K562 (cell line): Measurements from ENCODE around the gene PPP6R1. TPM values are rescaled to one million over a fixed set of nuclear protein-coding genes. Genes with fewer than 3 reads are reported as not detected.

Source experiments
- ATF1 ChIP-seq, 2 experiments: fragments of 450-650 bp in 1 of 2; IDR thresholded peaks; 2 replicates each; pipeline ENCODE4 v1.6.1; 2016; ENCODE audit warnings: missing compliant biosample characterization in 1 of 2, missing genetic modification characterization in 1 of 2
- CXXC5 ChIP-seq: fragments of 250-450 bp; sonication (Bioruptor Pico); IDR thresholded peaks from 2 replicates; pipeline ENCODE4 v1.8.0; 2022; ENCODE audit warnings: inconsistent platforms, mild to moderate bottlenecking, moderate library complexity
- GABPB2 ChIP-seq: fragments of 250-450 bp; sonication (Bioruptor Pico); conservative IDR thresholded peaks from 2 replicates; pipeline ENCODE4 v1.5.1; 2021; ENCODE audit warnings: mild to moderate bottlenecking
- NRF1 ChIP-seq, 2 experiments: fragments of 450-650 bp; IDR thresholded peaks in 1 of 2; conservative IDR thresholded peaks in 1 of 2; 2 replicates each; pipeline ENCODE4 v1.6.1; 2014; ENCODE audit warnings: mild to moderate bottlenecking in 2 of 2
- PHF21A ChIP-seq: fragments of 450-650 bp; IDR thresholded peaks from 2 replicates; pipeline ENCODE4 v1.6.1; 2017; ENCODE audit warnings: low read depth, borderline replicate concordance
- PTBP1 ChIP-seq: fragments of 200-400 bp; formaldehyde crosslinking; IDR thresholded peaks from 2 replicates; pipeline ENCODE4 v1.6.1; 2017; ENCODE audit warnings: low read depth, low read length
- SMC3 ChIP-seq: conservative IDR thresholded peaks from 2 replicates; pipeline ENCODE4 v1.6.1; 2011; ENCODE audit warnings: low read depth, low read length, improper control_type of control experiment; ENCODE audit not compliant: insufficient read depth
- polyA plus RNA-seq, 8 experiments: library from polyadenylated mRNA; depleted of rRNA in 4 of 8; stranded (reverse) in 5 of 8; unstranded in 3 of 8; fragments of >200 nt; fragmentation: Nextera tagmentation in 2 of 8; fragmentation: Illumina TruSeq in 1 of 8; extraction: Ambion mirVana in 2 of 8; extraction: Trizol in 1 of 8; gene quantifications; 2 replicates each; pipeline versions ENCODE4 v1.2.1 to v1.2.3, GENCODE V29; 2011 to 2014; ENCODE audit warnings: inconsistent platforms in 1 of 8, missing spikeins in 1 of 8
- total RNA-seq, 7 experiments: library from RNA; depleted of rRNA in 6 of 7; stranded (reverse); fragments of >200 nt in 6 of 7; fragmentation: Illumina TruSeq in 2 of 7; extraction: Trizol in 2 of 7; gene quantifications; 2 replicates each; pipeline versions ENCODE4 v1.2.1 to v1.2.3, GENCODE V29; 2011 to 2021; ENCODE audit warnings: low replicate concordance in 1 of 7
- TF ChIP-seq, protein P1 (sequence below), 2 experiments: fragments of 450-650 bp; IDR thresholded peaks; 2 replicates each; pipeline ENCODE4 v1.6.1; 2018; ENCODE audit warnings: mild to moderate bottlenecking in 2 of 2, low read depth in 1 of 2; ENCODE audit not compliant: partially characterized antibody in 2 of 2
- TF ChIP-seq, protein P2 (sequence below): conservative IDR thresholded peaks from 2 replicates; pipeline ENCODE4 v1.6.1; 2011; ENCODE audit warnings: low read depth, mild to moderate bottlenecking, low read length; ENCODE audit not compliant: control insufficient read depth
- TF ChIP-seq, protein P3 (sequence below): fragments of 450-650 bp; IDR thresholded peaks from 2 replicates; pipeline ENCODE4 v1.6.1; 2017; ENCODE audit warnings: antibody characterized with exemption, mild to moderate bottlenecking
- TF ChIP-seq, protein P4 (sequence below): sonication (generic); formaldehyde crosslinking; IDR thresholded peaks from 2 replicates; pipeline ENCODE4 v1.8.0; 2022; ENCODE audit warnings: mild to moderate bottlenecking, missing genetic modification reagents, borderline replicate concordance
- TF ChIP-seq, protein P5 (sequence below): IDR thresholded peaks from 3 replicates; pipeline ENCODE4 v1.6.1; 2011; ENCODE audit warnings: borderline replicate concordance, mild to moderate bottlenecking; ENCODE audit not compliant: insufficient read length, insufficient read depth

The PPP6R1 gene
- total and polyA plus RNA-seq, 9 of the 15 experiments (the other 6 are each of a cell fraction or from before 2014, with no cell fraction given): 0.48 to 135 (median 37.2) TPM

DNA sequence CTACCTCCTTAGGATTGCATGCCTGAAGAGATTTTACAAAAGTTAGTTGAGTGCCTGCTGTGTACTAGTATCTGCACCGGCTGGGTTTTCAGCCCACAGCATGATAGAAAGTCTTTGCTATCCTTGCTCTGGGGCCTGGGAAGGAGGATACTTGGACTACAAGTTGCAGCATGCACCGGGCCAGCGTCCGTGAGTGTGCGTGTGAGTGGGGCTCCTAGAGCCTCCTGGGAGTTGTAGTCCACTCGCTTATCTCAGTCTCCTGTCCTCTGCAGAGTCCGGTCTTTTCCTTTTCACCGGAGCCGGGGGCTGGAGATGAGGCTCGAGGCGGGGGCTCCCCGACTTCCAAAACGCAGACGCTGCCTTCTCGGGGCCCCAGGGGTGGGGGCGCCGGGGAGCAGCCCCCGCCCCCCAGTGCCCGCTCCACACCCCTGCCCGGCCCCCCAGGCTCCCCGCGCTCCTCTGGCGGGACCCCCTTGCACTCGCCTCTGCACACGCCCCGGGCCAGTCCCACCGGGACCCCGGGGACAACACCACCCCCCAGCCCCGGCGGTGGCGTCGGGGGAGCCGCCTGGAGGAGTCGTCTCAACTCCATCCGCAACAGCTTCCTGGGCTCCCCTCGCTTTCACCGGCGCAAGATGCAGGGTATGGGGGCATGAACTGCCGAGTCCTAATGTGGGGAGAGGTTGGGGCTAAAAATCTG, 45.6 kb upstream of the PPP6R1 start (continued):
- no peak for TF ChIP-seq PHF21A
- TF ChIP-seq, protein P1, sequence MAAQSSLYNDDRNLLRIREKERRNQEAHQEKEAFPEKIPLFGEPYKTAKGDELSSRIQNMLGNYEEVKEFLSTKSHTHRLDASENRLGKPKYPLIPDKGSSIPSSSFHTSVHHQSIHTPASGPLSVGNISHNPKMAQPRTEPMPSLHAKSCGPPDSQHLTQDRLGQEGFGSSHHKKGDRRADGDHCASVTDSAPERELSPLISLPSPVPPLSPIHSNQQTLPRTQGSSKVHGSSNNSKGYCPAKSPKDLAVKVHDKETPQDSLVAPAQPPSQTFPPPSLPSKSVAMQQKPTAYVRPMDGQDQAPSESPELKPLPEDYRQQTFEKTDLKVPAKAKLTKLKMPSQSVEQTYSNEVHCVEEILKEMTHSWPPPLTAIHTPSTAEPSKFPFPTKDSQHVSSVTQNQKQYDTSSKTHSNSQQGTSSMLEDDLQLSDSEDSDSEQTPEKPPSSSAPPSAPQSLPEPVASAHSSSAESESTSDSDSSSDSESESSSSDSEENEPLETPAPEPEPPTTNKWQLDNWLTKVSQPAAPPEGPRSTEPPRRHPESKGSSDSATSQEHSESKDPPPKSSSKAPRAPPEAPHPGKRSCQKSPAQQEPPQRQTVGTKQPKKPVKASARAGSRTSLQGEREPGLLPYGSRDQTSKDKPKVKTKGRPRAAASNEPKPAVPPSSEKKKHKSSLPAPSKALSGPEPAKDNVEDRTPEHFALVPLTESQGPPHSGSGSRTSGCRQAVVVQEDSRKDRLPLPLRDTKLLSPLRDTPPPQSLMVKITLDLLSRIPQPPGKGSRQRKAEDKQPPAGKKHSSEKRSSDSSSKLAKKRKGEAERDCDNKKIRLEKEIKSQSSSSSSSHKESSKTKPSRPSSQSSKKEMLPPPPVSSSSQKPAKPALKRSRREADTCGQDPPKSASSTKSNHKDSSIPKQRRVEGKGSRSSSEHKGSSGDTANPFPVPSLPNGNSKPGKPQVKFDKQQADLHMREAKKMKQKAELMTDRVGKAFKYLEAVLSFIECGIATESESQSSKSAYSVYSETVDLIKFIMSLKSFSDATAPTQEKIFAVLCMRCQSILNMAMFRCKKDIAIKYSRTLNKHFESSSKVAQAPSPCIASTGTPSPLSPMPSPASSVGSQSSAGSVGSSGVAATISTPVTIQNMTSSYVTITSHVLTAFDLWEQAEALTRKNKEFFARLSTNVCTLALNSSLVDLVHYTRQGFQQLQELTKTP (IDR thresholded peaks at IDR 0.05; ENCODE audit: low read depth in 1 of 2, partially characterized antibody in 2 of 2): peak in 1 of 2 experiments; percentile 98
- TF ChIP-seq, protein P2, sequence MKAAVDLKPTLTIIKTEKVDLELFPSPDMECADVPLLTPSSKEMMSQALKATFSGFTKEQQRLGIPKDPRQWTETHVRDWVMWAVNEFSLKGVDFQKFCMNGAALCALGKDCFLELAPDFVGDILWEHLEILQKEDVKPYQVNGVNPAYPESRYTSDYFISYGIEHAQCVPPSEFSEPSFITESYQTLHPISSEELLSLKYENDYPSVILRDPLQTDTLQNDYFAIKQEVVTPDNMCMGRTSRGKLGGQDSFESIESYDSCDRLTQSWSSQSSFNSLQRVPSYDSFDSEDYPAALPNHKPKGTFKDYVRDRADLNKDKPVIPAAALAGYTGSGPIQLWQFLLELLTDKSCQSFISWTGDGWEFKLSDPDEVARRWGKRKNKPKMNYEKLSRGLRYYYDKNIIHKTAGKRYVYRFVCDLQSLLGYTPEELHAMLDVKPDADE: peak; percentile 98
- TF ChIP-seq, protein P3, sequence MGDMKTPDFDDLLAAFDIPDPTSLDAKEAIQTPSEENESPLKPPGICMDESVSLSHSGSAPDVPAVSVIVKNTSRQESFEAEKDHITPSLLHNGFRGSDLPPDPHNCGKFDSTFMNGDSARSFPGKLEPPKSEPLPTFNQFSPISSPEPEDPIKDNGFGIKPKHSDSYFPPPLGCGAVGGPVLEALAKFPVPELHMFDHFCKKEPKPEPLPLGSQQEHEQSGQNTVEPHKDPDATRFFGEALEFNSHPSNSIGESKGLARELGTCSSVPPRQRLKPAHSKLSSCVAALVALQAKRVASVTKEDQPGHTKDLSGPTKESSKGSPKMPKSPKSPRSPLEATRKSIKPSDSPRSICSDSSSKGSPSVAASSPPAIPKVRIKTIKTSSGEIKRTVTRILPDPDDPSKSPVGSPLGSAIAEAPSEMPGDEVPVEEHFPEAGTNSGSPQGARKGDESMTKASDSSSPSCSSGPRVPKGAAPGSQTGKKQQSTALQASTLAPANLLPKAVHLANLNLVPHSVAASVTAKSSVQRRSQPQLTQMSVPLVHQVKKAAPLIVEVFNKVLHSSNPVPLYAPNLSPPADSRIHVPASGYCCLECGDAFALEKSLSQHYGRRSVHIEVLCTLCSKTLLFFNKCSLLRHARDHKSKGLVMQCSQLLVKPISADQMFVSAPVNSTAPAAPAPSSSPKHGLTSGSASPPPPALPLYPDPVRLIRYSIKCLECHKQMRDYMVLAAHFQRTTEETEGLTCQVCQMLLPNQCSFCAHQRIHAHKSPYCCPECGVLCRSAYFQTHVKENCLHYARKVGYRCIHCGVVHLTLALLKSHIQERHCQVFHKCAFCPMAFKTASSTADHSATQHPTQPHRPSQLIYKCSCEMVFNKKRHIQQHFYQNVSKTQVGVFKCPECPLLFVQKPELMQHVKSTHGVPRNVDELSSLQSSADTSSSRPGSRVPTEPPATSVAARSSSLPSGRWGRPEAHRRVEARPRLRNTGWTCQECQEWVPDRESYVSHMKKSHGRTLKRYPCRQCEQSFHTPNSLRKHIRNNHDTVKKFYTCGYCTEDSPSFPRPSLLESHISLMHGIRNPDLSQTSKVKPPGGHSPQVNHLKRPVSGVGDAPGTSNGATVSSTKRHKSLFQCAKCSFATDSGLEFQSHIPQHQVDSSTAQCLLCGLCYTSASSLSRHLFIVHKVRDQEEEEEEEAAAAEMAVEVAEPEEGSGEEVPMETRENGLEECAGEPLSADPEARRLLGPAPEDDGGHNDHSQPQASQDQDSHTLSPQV: peak; percentile 78
- no peak for TF ChIP-seq SMC3
- TF ChIP-seq CXXC5 (CRISPR knock-in tag): 0 out of 2 replicates have a peak, but pooled peaks have one; percentile 28
- TF ChIP-seq PTBP1: no peak
- TF ChIP-seq, protein P4, sequence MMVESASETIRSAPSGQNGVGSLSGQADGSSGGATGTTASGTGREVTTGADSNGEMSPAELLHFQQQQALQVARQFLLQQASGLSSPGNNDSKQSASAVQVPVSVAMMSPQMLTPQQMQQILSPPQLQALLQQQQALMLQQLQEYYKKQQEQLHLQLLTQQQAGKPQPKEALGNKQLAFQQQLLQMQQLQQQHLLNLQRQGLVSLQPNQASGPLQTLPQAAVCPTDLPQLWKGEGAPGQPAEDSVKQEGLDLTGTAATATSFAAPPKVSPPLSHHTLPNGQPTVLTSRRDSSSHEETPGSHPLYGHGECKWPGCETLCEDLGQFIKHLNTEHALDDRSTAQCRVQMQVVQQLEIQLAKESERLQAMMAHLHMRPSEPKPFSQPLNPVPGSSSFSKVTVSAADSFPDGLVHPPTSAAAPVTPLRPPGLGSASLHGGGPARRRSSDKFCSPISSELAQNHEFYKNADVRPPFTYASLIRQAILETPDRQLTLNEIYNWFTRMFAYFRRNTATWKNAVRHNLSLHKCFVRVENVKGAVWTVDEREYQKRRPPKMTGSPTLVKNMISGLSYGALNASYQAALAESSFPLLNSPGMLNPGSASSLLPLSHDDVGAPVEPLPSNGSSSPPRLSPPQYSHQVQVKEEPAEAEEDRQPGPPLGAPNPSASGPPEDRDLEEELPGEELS: no peak
- TF ChIP-seq GABPB2 (CRISPR knock-in tag): no peak
- no peak for TF ChIP-seq ATF1 (CRISPR knock-in tag; IDR thresholded peaks at IDR 0.05)
- peak; percentile 52; the same call in 1 of the 2 replicates for TF ChIP-seq ATF1 (tag; IDR thresholded peaks at IDR 0.05)
- TF ChIP-seq NRF1 (conservative IDR thresholded peaks at IDR 0.05 in 1 of 2, IDR thresholded peaks at IDR 0.05 in 1 of 2): peak; percentile 50 to 59
- TF ChIP-seq, protein P5, sequence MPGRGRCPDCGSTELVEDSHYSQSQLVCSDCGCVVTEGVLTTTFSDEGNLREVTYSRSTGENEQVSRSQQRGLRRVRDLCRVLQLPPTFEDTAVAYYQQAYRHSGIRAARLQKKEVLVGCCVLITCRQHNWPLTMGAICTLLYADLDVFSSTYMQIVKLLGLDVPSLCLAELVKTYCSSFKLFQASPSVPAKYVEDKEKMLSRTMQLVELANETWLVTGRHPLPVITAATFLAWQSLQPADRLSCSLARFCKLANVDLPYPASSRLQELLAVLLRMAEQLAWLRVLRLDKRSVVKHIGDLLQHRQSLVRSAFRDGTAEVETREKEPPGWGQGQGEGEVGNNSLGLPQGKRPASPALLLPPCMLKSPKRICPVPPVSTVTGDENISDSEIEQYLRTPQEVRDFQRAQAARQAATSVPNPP: no peak
